Esophagus (tissue), 2 donors: Measurements from ENCODE around the gene DUT. TPM values are rescaled to one million over a fixed set of nuclear protein-coding genes. Genes with fewer than 3 reads are reported as not detected.

Source experiments
- H3K27ac ChIP-seq, 2 donors: one replicate each; pipeline ENCODE4 v1.5.1; 2013; ENCODE audit warnings: low read depth in 2 of 2, mild to moderate bottlenecking in 2 of 2, inconsistent platforms in 1 of 2, low read length in 1 of 2, moderate library complexity in 1 of 2
- H3K27me3 ChIP-seq, 2 donors: one replicate each; pipeline ENCODE4 v1.6.1; 2013; ENCODE audit warnings: low read length in 2 of 2, control low read depth in 1 of 2, mild to moderate bottlenecking in 1 of 2; ENCODE audit not compliant: insufficient read depth in 2 of 2, control insufficient read depth in 1 of 2
- H3K36me3 ChIP-seq, 2 donors: one replicate each; pipeline ENCODE4 v1.6.1; 2013; ENCODE audit warnings: low read length in 1 of 2; ENCODE audit not compliant: control insufficient read depth in 2 of 2, insufficient read depth in 2 of 2
- H3K4me1 ChIP-seq, 2 donors: one replicate each; pipeline ENCODE4 v1.6.1; 2013; ENCODE audit warnings: low read length in 1 of 2; ENCODE audit not compliant: control insufficient read depth in 2 of 2, insufficient read depth in 2 of 2
- H3K4me3 ChIP-seq, 2 donors: one replicate each; pipeline ENCODE4 v1.5.1; 2013; ENCODE audit warnings: low read length in 2 of 2, mild to moderate bottlenecking in 2 of 2, low read depth in 1 of 2, moderate library complexity in 1 of 2
- H3K9me3 ChIP-seq, 2 donors: one replicate each; pipeline ENCODE4 v1.6.1; 2013; ENCODE audit warnings: mild to moderate bottlenecking in 2 of 2, low read depth in 1 of 2, low read length in 1 of 2, moderate library complexity in 1 of 2; ENCODE audit not compliant: control insufficient read depth in 2 of 2, insufficient read depth in 1 of 2
- WGBS, 2 donors: extraction: QIAGEN DNeasy Blood & Tissue Kit; methylation state at CpG; one replicate each; pipeline ENCODE4 v1.1.7; 2013; 5-methylcytosine and 5-hydroxymethylcytosine counted together
- polyA plus RNA-seq, 2 donors: library from polyadenylated mRNA; stranded (reverse); fragments of 200-250 nt; gene quantifications; one replicate each; pipeline ENCODE4 v1.2.3, GENCODE V29; 2013
- donor health status: healthy with polysubstance abuse.
- donor health status: Bipolar disorder and iron deficiency.

Gene DUT
- polyA plus RNA-seq, 2 donors: 45.4 to 67.9 TPM

- 70 to 78% methylated on average over 1 of the region's 1 CpG for WGBS, 2 donors
- no peaks in the 10 kb centered on the region for H3K9me3 ChIP-seq
- H3K4me1 ChIP-seq: no peaks in the 10 kb centered on the region
- H3K27me3 ChIP-seq: no peaks in the 10 kb centered on the region
- H3K27ac ChIP-seq: no peak overlapping the region
- peaks cover 3 to 6% of the 10 kb centered on the region in 2 donors for H3K36me3 ChIP-seq
- no peak overlapping the region for H3K4me3 ChIP-seq
Measured at GRCh38 chr15:48337607-48338006, 6.4 kb downstream of the DUT start.

DNA sequence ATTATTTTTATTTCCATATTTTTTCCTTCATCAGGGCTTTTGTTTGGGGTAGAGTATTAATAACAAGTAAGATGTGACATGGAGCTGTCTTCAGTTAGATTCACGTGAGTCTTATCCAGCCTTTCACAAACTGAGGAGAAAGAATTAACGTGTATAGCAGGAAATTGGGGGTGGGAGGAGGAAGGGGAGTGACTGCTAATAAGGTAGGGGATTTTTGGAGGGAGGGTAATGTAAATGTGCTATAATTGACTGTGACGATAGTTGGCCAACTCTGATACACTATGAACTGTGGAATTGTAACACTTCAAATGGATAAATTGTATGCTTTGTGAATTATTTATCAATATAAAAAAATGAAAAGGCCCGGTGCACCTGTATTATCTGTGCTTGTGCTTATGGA lies 8.9 kb downstream of the DUT start:
- no peak overlapping the region for H3K27ac ChIP-seq
- 79 to 80% methylated on average over 4 of the region's 4 CpGs for whole genome bisulfite sequencing, 2 donors
- peaks cover 6 to 7% of the 10 kb centered on the region in 2 donors for H3K36me3 ChIP-seq

DNA sequence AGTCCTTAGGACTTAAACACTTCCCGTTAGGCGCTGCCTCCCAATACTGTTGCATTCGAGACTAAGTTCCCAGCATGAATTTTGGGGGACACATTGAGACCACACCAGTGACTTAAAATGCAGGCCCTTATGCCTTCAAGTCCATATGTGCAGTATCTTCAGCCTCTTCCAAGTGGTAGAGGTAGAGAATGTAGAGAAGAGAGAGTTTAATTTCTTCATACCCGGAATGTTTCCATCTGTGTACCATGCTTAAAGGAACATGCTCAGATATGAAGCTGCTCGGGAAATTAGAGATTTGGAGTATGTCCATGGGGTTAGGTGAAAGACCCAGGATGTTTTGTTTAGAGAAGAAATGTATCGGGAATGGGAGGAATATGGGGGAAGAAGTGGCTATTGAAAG lies 12.6 kb downstream of the DUT start:
- Histone ChIP-seq H3K36me3 (peaks cover 0 to 3% of the 10 kb centered on the region in 2 donors), H3K4me3 (no peak overlapping the region), H3K9me3 (no peaks in the 10 kb centered on the region), H3K27me3 (no peaks in the 10 kb centered on the region), H3K4me1 (no peaks in the 10 kb centered on the region), H3K27ac (no peak overlapping the region)
- WGBS, 2 donors: 89 to 94% methylated on average over 6 of the region's 6 CpGs

More for the DNA sequence above, 8.9 kb downstream of the DUT start:
- Histone ChIP-seq H3K9me3 (no peaks in the 10 kb centered on the region), H3K27me3 (no peaks in the 10 kb centered on the region), H3K4me1 (no peaks in the 10 kb centered on the region), H3K4me3 (no peak overlapping the region)

DNA sequence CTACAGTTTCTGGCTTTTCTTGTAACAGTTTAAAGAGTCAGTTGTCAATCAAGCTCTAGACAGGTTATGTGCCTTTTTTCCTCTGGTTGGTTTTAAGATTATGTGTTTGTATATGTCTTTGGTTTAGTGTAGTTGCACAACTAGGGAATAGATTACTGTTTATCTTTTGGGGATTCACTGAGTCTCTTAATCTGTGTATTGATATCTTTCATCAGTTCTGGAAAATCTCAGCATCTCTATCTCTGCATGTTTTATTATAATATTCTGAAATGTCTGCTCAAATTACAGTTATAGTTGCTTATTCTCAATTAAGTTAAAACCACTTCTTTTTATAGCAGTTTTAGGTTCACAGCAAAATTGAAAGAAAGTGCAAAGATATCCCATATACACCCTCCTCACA lies 14.3 kb downstream of the DUT start:
- Histone ChIP-seq H3K9me3 (no peaks in the 10 kb centered on the region), H3K4me1 (no peaks in the 10 kb centered on the region), H3K36me3 (peaks cover 0 to 3% of the 10 kb centered on the region in 2 donors), H3K4me3 (no peak overlapping the region), H3K27ac (no peak overlapping the region), H3K27me3 (no peaks in the 10 kb centered on the region)

- no peaks in the 10 kb centered on the region for H3K36me3 ChIP-seq
- H3K4me1 ChIP-seq: no peaks in the 10 kb centered on the region
- no peaks in the 10 kb centered on the region for H3K27me3 ChIP-seq
- WGBS, 2 donors: 2 to 11% methylated on average over 6 of the region's 6 CpGs
- H3K4me3 ChIP-seq: no peak overlapping the region
- no peaks in the 10 kb centered on the region for H3K9me3 ChIP-seq
- no peak overlapping the region for H3K27ac ChIP-seq
Measured at GRCh38 chr15:48352474-48353072, 21.3 kb downstream of the DUT start.

DNA sequence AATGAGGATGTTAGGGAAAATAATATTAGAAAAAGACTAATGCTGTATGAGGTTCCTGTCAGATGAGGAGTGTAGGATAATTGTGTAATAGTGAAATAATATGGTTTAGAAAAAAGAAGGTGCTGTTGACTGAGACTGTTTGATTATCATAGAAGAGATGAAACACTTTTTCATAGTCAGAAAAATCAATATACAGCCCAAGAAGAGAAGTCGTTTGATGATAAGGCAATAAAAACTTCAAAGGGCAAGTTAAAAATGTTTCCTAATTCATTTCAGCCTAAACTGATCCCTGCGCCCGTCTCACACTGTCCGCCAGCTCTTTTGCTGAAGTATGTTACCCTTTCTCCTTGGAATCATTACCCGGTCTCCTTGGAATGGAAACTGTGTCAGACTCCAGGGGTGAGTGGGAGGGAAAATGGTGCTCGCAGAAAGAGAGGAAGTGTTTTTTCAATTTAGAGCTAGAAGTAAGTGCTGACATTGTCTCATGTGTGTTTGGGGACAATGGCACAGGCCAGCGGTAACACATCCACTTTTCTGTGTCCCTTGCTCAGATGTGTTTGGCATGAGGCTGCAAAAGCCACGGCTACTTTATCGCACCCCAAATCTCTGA lies 23.6 kb downstream of the DUT start:
- Histone ChIP-seq H3K36me3 (no peaks in the 10 kb centered on the region), H3K9me3 (no peaks in the 10 kb centered on the region), H3K4me1 (no peaks in the 10 kb centered on the region), H3K4me3 (no peak overlapping the region), H3K27me3 (no peaks in the 10 kb centered on the region), H3K27ac (no peak overlapping the region)
- WGBS, 2 donors: 45 to 59% methylated on average over 9 of the region's 9 CpGs

DNA sequence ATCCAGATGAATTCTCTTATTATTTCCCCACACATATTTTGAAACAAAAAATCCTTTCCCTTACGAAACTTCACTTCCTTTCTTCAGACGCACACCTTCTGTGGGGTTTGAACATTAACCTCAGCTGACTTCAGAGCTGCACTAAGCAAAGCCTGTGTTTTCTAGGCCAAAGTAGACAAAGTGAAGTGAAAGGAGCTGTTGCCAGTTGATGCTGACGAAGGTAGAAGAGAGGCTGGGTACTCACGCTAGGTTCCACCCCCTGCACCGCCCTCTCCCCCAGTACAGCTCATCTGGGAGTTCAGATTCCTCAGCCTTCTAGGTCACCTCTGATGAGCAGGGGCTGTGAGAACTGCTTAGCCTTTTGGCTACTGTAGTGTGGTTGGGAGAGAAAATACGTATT lies 24.1 kb downstream of the DUT start:
- Histone ChIP-seq H3K9me3 (no peaks in the 10 kb centered on the region), H3K4me1 (no peaks in the 10 kb centered on the region), H3K27ac (no peak overlapping the region), H3K36me3 (no peaks in the 10 kb centered on the region), H3K4me3 (no peak overlapping the region), H3K27me3 (no peaks in the 10 kb centered on the region)
- 56 to 69% methylated on average over 6 of the region's 6 CpGs for WGBS, 2 donors

DNA sequence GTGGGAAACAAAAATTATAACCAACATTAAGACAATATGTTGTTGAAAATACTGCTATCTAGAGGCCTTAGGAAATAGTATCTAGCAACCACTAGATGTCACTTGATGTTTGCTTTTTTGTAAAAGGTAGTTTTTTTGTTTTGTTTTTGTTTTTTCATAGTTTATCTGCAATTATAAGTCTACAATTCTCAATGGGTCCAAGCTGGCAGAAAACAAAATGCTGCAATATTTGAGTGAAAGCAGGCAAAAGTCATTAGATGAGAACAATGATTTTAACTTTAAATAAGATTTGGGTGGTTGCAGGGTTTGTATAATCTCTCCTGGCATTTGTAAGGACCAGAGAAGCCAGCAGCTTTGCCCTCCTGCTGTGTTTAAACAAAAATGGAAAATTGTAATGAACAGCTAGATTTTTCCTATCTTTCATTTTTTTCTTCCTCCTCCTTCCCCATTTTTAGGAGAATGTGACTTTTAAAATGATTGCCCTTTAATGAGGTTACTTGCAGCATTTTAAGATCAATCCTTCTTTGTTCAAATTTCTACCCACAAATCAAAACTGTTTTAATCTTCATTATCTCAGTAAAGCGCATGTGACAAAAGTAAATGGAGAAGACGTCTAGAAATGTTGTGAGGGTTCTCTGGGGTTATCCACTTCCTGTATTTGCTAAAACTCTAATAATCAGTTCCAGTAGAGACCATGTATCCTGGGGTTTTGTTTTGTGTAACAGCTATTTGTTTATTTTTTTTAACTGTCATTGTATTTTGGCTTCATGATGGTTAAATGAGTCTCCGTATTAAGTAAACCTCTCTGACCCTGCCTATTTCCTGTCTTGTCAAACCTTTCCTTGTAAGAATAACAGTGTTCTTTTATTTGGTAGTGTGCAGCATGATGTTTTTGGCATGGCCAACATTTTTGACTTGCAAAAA lies 27.3 kb downstream of the DUT start:
- Histone ChIP-seq H3K4me3 (no peak overlapping the region), H3K4me1 (no peaks in the 10 kb centered on the region), H3K9me3 (no peaks in the 10 kb centered on the region), H3K27me3 (no peaks in the 10 kb centered on the region), H3K36me3 (no peaks in the 10 kb centered on the region), H3K27ac (no peak overlapping the region)
- WGBS, 2 donors: 19 to 27% methylated on average over 3 of the region's 3 CpGs

DNA sequence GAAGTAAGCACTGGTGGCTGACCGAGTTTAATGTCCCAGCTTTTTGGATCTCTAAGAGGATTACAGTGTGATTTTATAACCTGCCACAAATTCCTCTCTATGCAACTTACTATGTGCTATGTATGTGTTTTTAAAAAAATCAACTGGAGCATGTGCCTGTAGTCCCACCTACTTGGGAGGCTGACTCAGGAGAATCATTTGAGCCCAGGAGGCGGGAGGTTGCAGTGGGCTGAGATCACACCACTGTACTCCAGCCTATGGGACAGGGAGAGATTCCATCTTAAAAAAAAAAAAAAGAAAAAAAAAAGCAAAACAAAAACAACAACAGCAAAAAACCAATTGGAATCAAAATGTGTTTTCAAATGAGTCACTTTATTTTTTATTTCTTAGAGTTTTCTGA lies 29.6 kb downstream of the DUT start:
- no peak overlapping the region for H3K27ac ChIP-seq
- no peak overlapping the region for H3K4me3 ChIP-seq
- no peaks in the 10 kb centered on the region for H3K9me3 ChIP-seq
- H3K36me3 ChIP-seq: no peaks in the 10 kb centered on the region
- no peaks in the 10 kb centered on the region for H3K4me1 ChIP-seq
- WGBS, 2 donors: 87 to 88% methylated on average over 2 of the region's 2 CpGs
- no peaks in the 10 kb centered on the region for H3K27me3 ChIP-seq
